WTC11 (cell line): Measurements from ENCODE around the gene PCDHGA1. TPM values are rescaled to one million over a fixed set of nuclear protein-coding genes. Genes with fewer than 3 reads are reported as not detected.
"Not testable (repeated sequence)": the region's sequence is repeated elsewhere in the genome, so short reads cannot be mapped to it uniquely, and the experiment has no call there.

Experiments used
- ATAC-seq: fragments of 200-7000 bp; cut with Tn5 transposase; 2 replicates; pipeline ENCODE4 v1.10.0; 2021; ENCODE audit warnings: mild to moderate bottlenecking, moderate library complexity
- CTCF ChIA-PET: fragments of 300-600 bp; sonication (Branson Sonifier 250); formaldehyde crosslinking; loops from one replicate; lab custom pipeline; 2021; ENCODE audit warnings: antibody characterized with exemption; lab: Charles Lee
- POLR2A ChIA-PET: fragments of 350-600 bp; sonication (Branson Sonifier 250); formaldehyde crosslinking; loops from one replicate; lab custom pipeline; 2021; ENCODE audit warnings: antibody characterized with exemption; lab: Charles Lee
- DNase-seq: peaks from one replicate; pipeline ENCODE4 v3.0.0; 2021; ENCODE audit warnings: low spot score
- H3K27ac Mint-ChIP-seq: 2 replicates; pipeline ENCODE4 v1.8.0; 2021; ENCODE audit warnings: mixed read lengths
- H3K27me3 Mint-ChIP-seq: 2 replicates; pipeline ENCODE4 v1.8.0; 2021; ENCODE audit warnings: low read depth, mild to moderate bottlenecking, moderate library complexity, mixed read lengths
- H3K36me3 Mint-ChIP-seq: 2 replicates; pipeline ENCODE4 v1.8.0; 2021; ENCODE audit warnings: mixed read lengths
- H3K4me1 Mint-ChIP-seq: 2 replicates; pipeline ENCODE4 v1.8.0; 2022; ENCODE audit warnings: mixed read lengths
- H3K4me3 Mint-ChIP-seq: 2 replicates; pipeline ENCODE4 v1.8.0; 2021; ENCODE audit warnings: mild to moderate bottlenecking, moderate library complexity, mixed read lengths
- H3K9me3 Mint-ChIP-seq: 2 replicates; pipeline ENCODE4 v1.8.0; 2021; ENCODE audit warnings: mixed read lengths
- FOXJ3 ChIP-seq: sonication (generic); formaldehyde crosslinking; IDR thresholded peaks from 2 replicates; pipeline ENCODE4 v1.9.0; 2021; ENCODE audit warnings: missing genetic modification reagents, mild to moderate bottlenecking, borderline replicate concordance
- HMGA2 ChIP-seq: fragments of 250-450 bp; sonication (Bioruptor Pico); IDR thresholded peaks from 2 replicates; pipeline ENCODE4 v1.4.0; 2021; ENCODE audit warnings: mild to moderate bottlenecking, moderate library complexity
- KAT7 ChIP-seq: sonication (generic); formaldehyde crosslinking; IDR thresholded peaks from 2 replicates; pipeline ENCODE4 v1.8.1; 2023; ENCODE audit warnings: missing genetic modification reagents, mild to moderate bottlenecking, borderline replicate concordance
- NFYB ChIP-seq: sonication (generic); formaldehyde crosslinking; conservative IDR thresholded peaks from 2 replicates; pipeline ENCODE4 v1.8.0; 2022; ENCODE audit warnings: low read depth, missing genetic modification reagents
- ZNF219 ChIP-seq: sonication (generic); formaldehyde crosslinking; IDR thresholded peaks from 2 replicates; pipeline ENCODE4 v1.8.0; 2023; ENCODE audit warnings: missing genetic modification reagents, mild to moderate bottlenecking, borderline replicate concordance
- ZNF263 ChIP-seq: sonication (generic); formaldehyde crosslinking; IDR thresholded peaks from 2 replicates; pipeline ENCODE4 v1.8.1; 2022; ENCODE audit warnings: low read depth, mild to moderate bottlenecking, moderate library complexity, missing genetic modification reagents
- ZNF423 ChIP-seq: fragments of 250-450 bp; sonication (Bioruptor Pico); IDR thresholded peaks from 2 replicates; pipeline ENCODE4 v2.1.2; 2022; ENCODE audit warnings: mild to moderate bottlenecking, moderate library complexity
- total RNA-seq: library from RNA; stranded (reverse); gene quantifications from 3 replicates; pipeline ENCODE4 v1.2.3, GENCODE V29; 2021
- TF ChIP-seq, protein P1 (sequence below): sonication (generic); formaldehyde crosslinking; IDR thresholded peaks from 2 replicates; pipeline ENCODE4 v1.8.0; 2023; ENCODE audit warnings: missing genetic modification reagents
- TF ChIP-seq, protein P2 (sequence below): fragments of 250-450 bp; sonication (Bioruptor Pico); conservative IDR thresholded peaks from 2 replicates; pipeline ENCODE4 v1.9.0; 2021; ENCODE audit warnings: mild to moderate bottlenecking
- TF ChIP-seq, protein P3 (sequence below): fragments of 200-600 bp; IDR thresholded peaks from 2 replicates; pipeline ENCODE4 v1.8.0; 2022; ENCODE audit warnings: antibody characterized with exemption
- TF ChIP-seq, protein P4 (sequence below): sonication (generic); formaldehyde crosslinking; IDR thresholded peaks from 2 replicates; pipeline ENCODE4 v1.8.0; 2022; ENCODE audit warnings: mild to moderate bottlenecking, missing genetic modification reagents
- TF ChIP-seq, protein P5 (sequence below): sonication (generic); formaldehyde crosslinking; IDR thresholded peaks from 2 replicates; pipeline ENCODE4 v1.8.1; 2022; ENCODE audit warnings: missing genetic modification reagents, borderline replicate concordance
- TF ChIP-seq, protein P6 (sequence below): sonication (generic); formaldehyde crosslinking; IDR thresholded peaks from 2 replicates; pipeline ENCODE4 v1.8.0; 2023; ENCODE audit warnings: mild to moderate bottlenecking, missing genetic modification reagents

PCDHGA1 gene
- total RNA-seq, 1 experiment from 2014 or later, result 1.5 TPM

DNA sequence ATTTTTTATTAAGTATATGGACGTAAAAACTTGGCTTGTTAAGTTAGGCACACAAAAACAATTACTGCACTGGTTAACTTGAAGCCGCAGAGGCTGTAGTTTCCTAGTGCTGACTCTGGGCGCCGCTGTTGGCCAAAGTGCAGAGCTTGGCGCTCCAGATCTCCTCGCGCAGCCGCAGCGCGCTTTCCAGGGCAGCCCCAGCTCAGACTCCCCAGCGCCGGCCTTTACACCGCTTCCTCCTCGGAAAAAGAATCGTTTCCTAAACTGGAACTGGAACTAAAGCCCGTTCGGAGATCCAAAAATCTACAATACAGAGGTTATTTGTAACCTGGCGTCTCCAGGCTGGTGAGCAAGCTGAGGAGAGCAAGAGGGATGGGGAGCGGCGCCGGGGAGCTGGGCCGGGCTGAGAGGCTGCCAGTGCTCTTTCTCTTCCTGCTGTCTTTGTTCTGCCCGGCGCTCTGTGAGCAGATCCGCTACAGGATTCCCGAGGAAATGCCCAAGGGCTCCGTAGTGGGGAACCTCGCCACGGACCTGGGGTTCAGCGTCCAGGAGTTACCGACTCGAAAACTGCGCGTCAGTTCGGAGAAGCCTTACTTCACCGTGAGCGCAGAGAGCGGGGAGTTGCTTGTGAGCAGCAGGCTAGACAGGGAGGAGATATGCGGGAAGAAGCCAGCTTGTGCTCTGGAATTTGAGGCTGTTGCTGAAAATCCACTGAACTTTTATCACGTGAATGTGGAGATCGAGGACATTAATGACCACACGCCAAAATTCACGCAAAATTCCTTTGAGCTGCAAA is 67.6 kb downstream of the PCDHGA1 start, which contains the start of gene PCDHGB5:
Gene PCDHGB5 (plus strand): TSS at position 192 of the 796 bp plus-strand sequence. CDS start 181 bp downstream, at position 373.
- CTCF ChIA-PET, result interaction anchor here (0.7 to 4.3 kb wide), 27 partner anchors 8 to 263 kb away, joined by 3 to 38 read pairs (median 7); partner anchors contain the start of genes PCDHB14, PCDHB15, PCDHB5 and PCDHGA1

DNA sequence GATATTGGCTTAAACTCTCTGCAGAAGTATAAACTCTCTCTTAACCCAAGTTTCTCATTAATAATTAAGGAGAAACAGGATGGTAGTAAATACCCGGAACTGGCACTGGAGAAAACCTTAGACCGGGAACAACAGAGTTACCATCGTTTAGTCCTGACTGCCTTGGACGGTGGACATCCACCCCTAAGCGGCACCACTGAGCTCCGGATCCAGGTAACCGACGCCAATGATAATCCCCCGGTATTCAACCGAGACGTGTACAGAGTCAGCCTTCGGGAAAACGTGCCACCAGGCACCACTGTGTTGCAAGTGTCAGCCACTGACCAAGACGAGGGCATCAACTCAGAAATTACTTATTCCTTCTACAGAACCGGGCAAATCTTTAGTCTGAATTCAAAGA is 68.3 kb downstream of the PCDHGA1 start:
- DNase-seq (no peak), ATAC-seq (no peak)
- no peak overlapping the region for H3K27ac Mint-ChIP-seq
- TF ChIP-seq, protein P1, sequence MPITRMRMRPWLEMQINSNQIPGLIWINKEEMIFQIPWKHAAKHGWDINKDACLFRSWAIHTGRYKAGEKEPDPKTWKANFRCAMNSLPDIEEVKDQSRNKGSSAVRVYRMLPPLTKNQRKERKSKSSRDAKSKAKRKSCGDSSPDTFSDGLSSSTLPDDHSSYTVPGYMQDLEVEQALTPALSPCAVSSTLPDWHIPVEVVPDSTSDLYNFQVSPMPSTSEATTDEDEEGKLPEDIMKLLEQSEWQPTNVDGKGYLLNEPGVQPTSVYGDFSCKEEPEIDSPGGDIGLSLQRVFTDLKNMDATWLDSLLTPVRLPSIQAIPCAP (CRISPR knock-in tag), result no peak
- no peak for TF ChIP-seq FOXJ3 (CRISPR knock-in tag)
- TF ChIP-seq KAT7 (CRISPR knock-in tag), result no peak
- TF ChIP-seq, protein P2, sequence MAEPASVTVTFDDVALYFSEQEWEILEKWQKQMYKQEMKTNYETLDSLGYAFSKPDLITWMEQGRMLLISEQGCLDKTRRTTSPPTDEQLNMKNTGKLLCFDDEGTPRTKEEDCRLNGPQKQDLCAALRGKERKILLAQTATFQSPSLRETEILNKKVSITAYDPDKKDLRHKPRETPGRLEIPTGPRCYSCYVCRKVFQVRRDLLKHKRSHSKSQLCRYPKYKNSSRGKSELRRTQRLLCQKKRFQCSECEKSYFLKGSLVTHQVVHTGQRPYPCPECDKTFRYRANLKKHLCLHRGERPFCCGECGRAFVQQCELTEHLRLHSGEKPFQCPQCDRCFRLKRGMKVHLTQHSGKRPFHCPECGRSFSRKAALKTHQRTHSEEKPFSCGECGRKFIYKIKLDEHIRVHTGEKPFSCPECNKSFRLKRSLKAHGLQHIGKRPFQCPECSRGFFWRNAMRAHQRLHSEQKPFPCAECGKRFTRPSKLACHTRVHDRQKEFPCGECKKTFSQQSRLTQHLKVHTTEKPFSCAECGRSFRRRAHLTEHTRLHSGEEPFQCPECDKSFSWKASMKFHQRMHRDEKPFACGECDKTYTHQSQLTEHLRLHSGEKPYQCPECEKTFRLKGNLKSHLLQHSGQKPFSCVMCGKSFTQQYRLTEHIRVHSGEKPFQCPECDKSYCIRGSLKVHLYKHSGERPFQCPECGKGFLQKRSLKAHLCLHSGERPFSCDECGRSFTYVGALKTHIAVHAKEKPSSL, result no peak
- TF ChIP-seq, protein P3, sequence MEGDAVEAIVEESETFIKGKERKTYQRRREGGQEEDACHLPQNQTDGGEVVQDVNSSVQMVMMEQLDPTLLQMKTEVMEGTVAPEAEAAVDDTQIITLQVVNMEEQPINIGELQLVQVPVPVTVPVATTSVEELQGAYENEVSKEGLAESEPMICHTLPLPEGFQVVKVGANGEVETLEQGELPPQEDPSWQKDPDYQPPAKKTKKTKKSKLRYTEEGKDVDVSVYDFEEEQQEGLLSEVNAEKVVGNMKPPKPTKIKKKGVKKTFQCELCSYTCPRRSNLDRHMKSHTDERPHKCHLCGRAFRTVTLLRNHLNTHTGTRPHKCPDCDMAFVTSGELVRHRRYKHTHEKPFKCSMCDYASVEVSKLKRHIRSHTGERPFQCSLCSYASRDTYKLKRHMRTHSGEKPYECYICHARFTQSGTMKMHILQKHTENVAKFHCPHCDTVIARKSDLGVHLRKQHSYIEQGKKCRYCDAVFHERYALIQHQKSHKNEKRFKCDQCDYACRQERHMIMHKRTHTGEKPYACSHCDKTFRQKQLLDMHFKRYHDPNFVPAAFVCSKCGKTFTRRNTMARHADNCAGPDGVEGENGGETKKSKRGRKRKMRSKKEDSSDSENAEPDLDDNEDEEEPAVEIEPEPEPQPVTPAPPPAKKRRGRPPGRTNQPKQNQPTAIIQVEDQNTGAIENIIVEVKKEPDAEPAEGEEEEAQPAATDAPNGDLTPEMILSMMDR, result no peak
- TF ChIP-seq, protein P4, sequence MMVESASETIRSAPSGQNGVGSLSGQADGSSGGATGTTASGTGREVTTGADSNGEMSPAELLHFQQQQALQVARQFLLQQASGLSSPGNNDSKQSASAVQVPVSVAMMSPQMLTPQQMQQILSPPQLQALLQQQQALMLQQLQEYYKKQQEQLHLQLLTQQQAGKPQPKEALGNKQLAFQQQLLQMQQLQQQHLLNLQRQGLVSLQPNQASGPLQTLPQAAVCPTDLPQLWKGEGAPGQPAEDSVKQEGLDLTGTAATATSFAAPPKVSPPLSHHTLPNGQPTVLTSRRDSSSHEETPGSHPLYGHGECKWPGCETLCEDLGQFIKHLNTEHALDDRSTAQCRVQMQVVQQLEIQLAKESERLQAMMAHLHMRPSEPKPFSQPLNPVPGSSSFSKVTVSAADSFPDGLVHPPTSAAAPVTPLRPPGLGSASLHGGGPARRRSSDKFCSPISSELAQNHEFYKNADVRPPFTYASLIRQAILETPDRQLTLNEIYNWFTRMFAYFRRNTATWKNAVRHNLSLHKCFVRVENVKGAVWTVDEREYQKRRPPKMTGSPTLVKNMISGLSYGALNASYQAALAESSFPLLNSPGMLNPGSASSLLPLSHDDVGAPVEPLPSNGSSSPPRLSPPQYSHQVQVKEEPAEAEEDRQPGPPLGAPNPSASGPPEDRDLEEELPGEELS, result no peak
- H3K4me3 Mint-ChIP-seq, result no peak overlapping the region
- H3K9me3 Mint-ChIP-seq, result peaks cover 59% of the 10 kb centered on the region
- CTCF ChIA-PET, result interaction anchor here (0.6 to 4.3 kb wide), 20 partner anchors 7 to 175 kb away, joined by 3 to 38 read pairs (median 8); partner anchors contain the start of genes PCDHB14, PCDHB15, PCDHGA1 and PCDHGA10
- H3K4me1 Mint-ChIP-seq, result no peaks in the 10 kb centered on the region
- POLR2A ChIA-PET, result no interaction called here
- H3K36me3 Mint-ChIP-seq, result peaks cover 66% of the 10 kb centered on the region
- peaks cover 14% of the 10 kb centered on the region for H3K27me3 Mint-ChIP-seq

More for the DNA sequence above, 67.6 kb downstream of the PCDHGA1 start, which contains the start of gene PCDHGB5:
- ATAC-seq (peak; percentile 93), DNase-seq (peak; percentile 69)
- H3K27ac Mint-ChIP-seq, H3K4me1 Mint-ChIP-seq, POLR2A ChIA-PET: not testable (repeated sequence)
- Mint-ChIP-seq H3K4me3 (peak within 1 kb of the TSS; percentile 63), H3K36me3 (peaks cover 66% of the 10 kb centered on the region), H3K9me3 (peaks cover 57% of the 10 kb centered on the region), H3K27me3 (peaks cover 14% of the 10 kb centered on the region)
- TF ChIP-seq, protein P3, result peak; percentile 42; the same call in 1 of the 2 replicates

DNA sequence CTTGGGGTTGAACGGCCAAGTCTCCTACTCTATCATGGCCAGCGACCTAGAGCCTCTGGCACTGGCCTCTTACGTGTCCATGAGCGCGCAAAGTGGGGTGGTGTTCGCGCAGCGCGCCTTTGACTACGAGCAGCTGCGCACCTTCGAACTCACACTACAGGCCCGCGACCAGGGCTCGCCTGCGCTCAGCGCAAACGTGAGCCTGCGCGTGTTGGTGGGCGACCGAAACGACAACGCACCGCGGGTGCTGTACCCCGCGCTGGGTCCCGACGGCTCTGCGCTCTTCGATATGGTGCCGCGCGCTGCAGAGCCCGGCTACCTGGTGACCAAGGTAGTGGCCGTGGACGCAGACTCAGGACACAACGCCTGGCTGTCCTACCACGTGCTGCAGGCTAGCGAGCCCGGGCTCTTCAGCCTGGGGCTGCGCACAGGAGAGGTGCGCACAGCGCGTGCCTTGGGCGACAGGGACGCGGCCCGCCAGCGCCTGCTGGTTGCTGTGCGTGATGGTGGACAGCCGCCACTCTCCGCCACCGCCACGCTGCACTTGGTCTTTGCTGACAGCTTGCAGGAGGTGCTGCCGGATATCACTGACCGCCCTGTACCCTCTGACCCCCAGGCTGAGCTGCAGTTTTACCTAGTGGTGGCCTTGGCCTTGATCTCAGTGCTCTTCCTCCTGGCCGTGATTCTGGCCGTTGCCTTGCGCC is 69.4 kb downstream of the PCDHGA1 start:
- DNase-seq (no peak), ATAC-seq (no peak)
- POLR2A ChIA-PET, result no interaction called here
- peaks cover 64% of the 10 kb centered on the region for H3K36me3 Mint-ChIP-seq
- CTCF ChIA-PET, result interaction anchor here (0.6 to 2.0 kb wide), 4 partner anchors 12 to 30 kb away, joined by 3 to 5 read pairs (median 4); partner anchors contain the start of genes PCDHGA10, PCDHGB3, PCDHGB4 and PCDHGB7
- no peak overlapping the region for H3K27ac Mint-ChIP-seq
- peaks cover 55% of the 10 kb centered on the region for H3K9me3 Mint-ChIP-seq
- H3K4me1 Mint-ChIP-seq, result no peaks in the 10 kb centered on the region
- no peak overlapping the region for H3K4me3 Mint-ChIP-seq
- TF ChIP-seq ZNF263 (CRISPR knock-in tag) (no peak), ZNF423 (no peak), HMGA2 (CRISPR knock-in tag) (no peak), NFYB (CRISPR knock-in tag) (no peak), ZNF219 (CRISPR knock-in tag) (no peak)
- TF ChIP-seq, protein P5, sequence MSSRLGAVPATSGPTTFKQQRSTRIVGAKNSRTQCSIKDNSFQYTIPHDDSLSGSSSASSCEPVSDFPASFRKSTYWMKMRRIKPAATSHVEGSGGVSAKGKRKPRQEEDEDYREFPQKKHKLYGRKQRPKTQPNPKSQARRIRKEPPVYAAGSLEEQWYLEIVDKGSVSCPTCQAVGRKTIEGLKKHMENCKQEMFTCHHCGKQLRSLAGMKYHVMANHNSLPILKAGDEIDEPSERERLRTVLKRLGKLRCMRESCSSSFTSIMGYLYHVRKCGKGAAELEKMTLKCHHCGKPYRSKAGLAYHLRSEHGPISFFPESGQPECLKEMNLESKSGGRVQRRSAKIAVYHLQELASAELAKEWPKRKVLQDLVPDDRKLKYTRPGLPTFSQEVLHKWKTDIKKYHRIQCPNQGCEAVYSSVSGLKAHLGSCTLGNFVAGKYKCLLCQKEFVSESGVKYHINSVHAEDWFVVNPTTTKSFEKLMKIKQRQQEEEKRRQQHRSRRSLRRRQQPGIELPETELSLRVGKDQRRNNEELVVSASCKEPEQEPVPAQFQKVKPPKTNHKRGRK, result no peak
- TF ChIP-seq, protein P6, sequence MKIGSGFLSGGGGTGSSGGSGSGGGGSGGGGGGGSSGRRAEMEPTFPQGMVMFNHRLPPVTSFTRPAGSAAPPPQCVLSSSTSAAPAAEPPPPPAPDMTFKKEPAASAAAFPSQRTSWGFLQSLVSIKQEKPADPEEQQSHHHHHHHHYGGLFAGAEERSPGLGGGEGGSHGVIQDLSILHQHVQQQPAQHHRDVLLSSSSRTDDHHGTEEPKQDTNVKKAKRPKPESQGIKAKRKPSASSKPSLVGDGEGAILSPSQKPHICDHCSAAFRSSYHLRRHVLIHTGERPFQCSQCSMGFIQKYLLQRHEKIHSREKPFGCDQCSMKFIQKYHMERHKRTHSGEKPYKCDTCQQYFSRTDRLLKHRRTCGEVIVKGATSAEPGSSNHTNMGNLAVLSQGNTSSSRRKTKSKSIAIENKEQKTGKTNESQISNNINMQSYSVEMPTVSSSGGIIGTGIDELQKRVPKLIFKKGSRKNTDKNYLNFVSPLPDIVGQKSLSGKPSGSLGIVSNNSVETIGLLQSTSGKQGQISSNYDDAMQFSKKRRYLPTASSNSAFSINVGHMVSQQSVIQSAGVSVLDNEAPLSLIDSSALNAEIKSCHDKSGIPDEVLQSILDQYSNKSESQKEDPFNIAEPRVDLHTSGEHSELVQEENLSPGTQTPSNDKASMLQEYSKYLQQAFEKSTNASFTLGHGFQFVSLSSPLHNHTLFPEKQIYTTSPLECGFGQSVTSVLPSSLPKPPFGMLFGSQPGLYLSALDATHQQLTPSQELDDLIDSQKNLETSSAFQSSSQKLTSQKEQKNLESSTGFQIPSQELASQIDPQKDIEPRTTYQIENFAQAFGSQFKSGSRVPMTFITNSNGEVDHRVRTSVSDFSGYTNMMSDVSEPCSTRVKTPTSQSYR (CRISPR knock-in tag), result no peak
- TF ChIP-seq, all 79 proteins: peak for 0
- peaks cover 14% of the 10 kb centered on the region for H3K27me3 Mint-ChIP-seq
